Trophoblast cell (in vitro differentiated cells and primary cell): ENCODE data around the gene ABTB2.

ENCODE experiments used
- DNase-seq, 2 donors: peaks; one replicate each; pipeline ENCODE4 v3.0.0-alpha.2; 2016
- H2AFZ ChIP-seq: 2 replicates; pipeline ENCODE4 v1.6.1; 2013; ENCODE audit warnings: low read length, moderate library complexity, mild to moderate bottlenecking; ENCODE audit not compliant: insufficient read depth, poor library complexity
- H2AK5ac ChIP-seq: 2 replicates; pipeline ENCODE4 v1.6.1; 2013; ENCODE audit warnings: mild to moderate bottlenecking, low read length
- H2BK120ac ChIP-seq: 2 replicates; pipeline ENCODE4 v1.6.1; 2013; ENCODE audit warnings: low read length, mild to moderate bottlenecking, moderate library complexity; ENCODE audit not compliant: insufficient read depth, poor library complexity
- H2BK12ac ChIP-seq: 2 replicates; pipeline ENCODE4 v1.6.1; 2013; ENCODE audit warnings: mild to moderate bottlenecking, low read length, moderate library complexity
- H2BK5ac ChIP-seq: 2 replicates; pipeline ENCODE4 v1.6.1; 2013; ENCODE audit warnings: low read length, low read depth, moderate library complexity, mild to moderate bottlenecking; ENCODE audit not compliant: poor library complexity
- H3K14ac ChIP-seq: 2 replicates; pipeline ENCODE4 v1.6.1; 2013; ENCODE audit warnings: mild to moderate bottlenecking, low read length
- H3K18ac ChIP-seq: 2 replicates; pipeline ENCODE4 v1.6.1; 2013; ENCODE audit warnings: mild to moderate bottlenecking, low read length
- H3K23ac ChIP-seq: 2 replicates; pipeline ENCODE4 v1.6.1; 2013; ENCODE audit warnings: low read length
- H3K27ac ChIP-seq: 2 replicates; pipeline ENCODE4 v1.5.1; 2013; ENCODE audit warnings: low read depth, mild to moderate bottlenecking, inconsistent platforms, low read length, moderate library complexity
- H3K27me3 ChIP-seq: 2 replicates; pipeline ENCODE4 v1.6.1; 2013; ENCODE audit warnings: inconsistent platforms, mild to moderate bottlenecking, low read length, moderate library complexity; ENCODE audit not compliant: insufficient read depth
- H3K36me3 ChIP-seq, 2 experiments: 1 replicate in 1 of 2; 2 replicates in 1 of 2; pipeline ENCODE4 v1.6.1; 2013; ENCODE audit warnings: low read length in 2 of 2, mild to moderate bottlenecking in 2 of 2, moderate library complexity in 1 of 2; ENCODE audit not compliant: insufficient read depth in 2 of 2, control insufficient read depth in 1 of 2
- H3K4ac ChIP-seq: 2 replicates; pipeline ENCODE4 v1.6.1; 2013; ENCODE audit warnings: low read depth, mild to moderate bottlenecking, low read length, moderate library complexity
- H3K4me1 ChIP-seq, 2 experiments: 1 replicate in 1 of 2; 2 replicates in 1 of 2; pipeline ENCODE4 v1.6.1; 2013; ENCODE audit warnings: low read length in 2 of 2, mild to moderate bottlenecking in 2 of 2, moderate library complexity in 1 of 2; ENCODE audit not compliant: insufficient read depth in 2 of 2, control insufficient read depth in 1 of 2
- H3K4me2 ChIP-seq: 2 replicates; pipeline ENCODE4 v1.6.1; 2013; ENCODE audit warnings: inconsistent platforms, mild to moderate bottlenecking, low read length, moderate library complexity
- H3K4me3 ChIP-seq: 2 replicates; pipeline ENCODE4 v1.5.1; 2013; ENCODE audit warnings: mild to moderate bottlenecking, low read depth, low read length, inconsistent platforms
- H3K79me1 ChIP-seq: one replicate; pipeline ENCODE4 v1.6.1; 2013; ENCODE audit warnings: low read length
- H3K79me2 ChIP-seq: 2 replicates; pipeline ENCODE4 v1.6.1; 2013; ENCODE audit warnings: low read length, mild to moderate bottlenecking; ENCODE audit not compliant: control insufficient read depth, insufficient read depth, poor library complexity
- H3K9ac ChIP-seq: 2 replicates; pipeline ENCODE4 v1.6.1; 2013; ENCODE audit warnings: mild to moderate bottlenecking, low read length
- H3K9me3 ChIP-seq: 2 replicates; pipeline ENCODE4 v1.6.1; 2013; ENCODE audit warnings: low read depth, mild to moderate bottlenecking, control low read depth, inconsistent platforms, low read length; ENCODE audit not compliant: insufficient read depth
- H4K12ac ChIP-seq: 2 replicates; pipeline ENCODE4 v1.6.1; 2013; ENCODE audit warnings: low read depth, mild to moderate bottlenecking, low read length, moderate library complexity
- H4K8ac ChIP-seq: 2 replicates; pipeline ENCODE4 v1.6.1; 2013; ENCODE audit warnings: low read depth, mild to moderate bottlenecking, low read length, moderate library complexity
- H4K91ac ChIP-seq: one replicate; pipeline ENCODE4 v1.6.1; 2013; ENCODE audit warnings: low read depth, mild to moderate bottlenecking, low read length, moderate library complexity
- WGBS: extraction: QIAGEN DNeasy Blood & Tissue Kit; methylation state at CpG from one replicate; pipeline ENCODE4 v1.1.7; 2013; ENCODE audit warnings: missing lambda C conversion rate; ENCODE audit not compliant: insufficient read length, insufficient coverage; ENCODE audit errors: extremely low coverage; 5-methylcytosine and 5-hydroxymethylcytosine counted together

Gene ABTB2

DNA sequence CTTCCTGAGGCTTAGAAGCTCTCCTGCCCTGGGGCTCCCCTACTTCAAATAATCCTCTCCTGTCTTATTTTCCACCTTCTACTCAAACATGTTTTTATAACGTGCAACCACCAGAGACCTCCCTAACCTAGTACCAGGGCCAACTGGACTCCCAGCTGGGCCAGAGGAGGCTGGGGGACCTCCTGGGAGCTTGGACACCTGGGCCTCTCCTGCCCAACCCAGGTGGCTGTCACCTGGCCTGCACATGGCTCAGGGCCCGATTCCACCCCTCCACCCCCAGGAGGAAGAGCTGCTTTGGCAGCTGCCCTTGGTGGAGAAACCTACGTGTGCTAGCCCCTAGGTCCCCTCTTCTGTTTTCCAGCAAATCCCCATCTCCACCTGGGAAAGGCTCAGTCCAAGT is 105.2 kb downstream of the ABTB2 start:
- Histone ChIP-seq H3K4ac (no peak overlapping the region), H3K27me3 (no peaks in the 10 kb centered on the region), H2BK120ac (no peak overlapping the region), H3K18ac (no peak overlapping the region), H2BK5ac (no peak overlapping the region), H3K9ac (no peak overlapping the region), H4K91ac (no peak overlapping the region), H2AK5ac (peak overlapping the region; percentile 35), H2BK12ac (no peak overlapping the region), H2AFZ (no peak overlapping the region), H3K14ac (no peak overlapping the region), H4K8ac (no peak overlapping the region), H3K27ac (no peak overlapping the region), H4K12ac (no peak overlapping the region), H3K79me2 (no peaks in the 10 kb centered on the region), H3K36me3 (no peaks in the 10 kb centered on the region), H3K4me2 (no peak overlapping the region), H3K79me1 (no peaks in the 10 kb centered on the region), H3K23ac (no peak overlapping the region), H3K4me1 (peaks cover 4 to 9% of the 10 kb centered on the region in 2 experiments), H3K9me3 (no peaks in the 10 kb centered on the region), H3K4me3 (no peak overlapping the region)
- no peak for DNase-seq
- no CpG with 5 or more reads among the region's 3 CpGs for WGBS

DNA sequence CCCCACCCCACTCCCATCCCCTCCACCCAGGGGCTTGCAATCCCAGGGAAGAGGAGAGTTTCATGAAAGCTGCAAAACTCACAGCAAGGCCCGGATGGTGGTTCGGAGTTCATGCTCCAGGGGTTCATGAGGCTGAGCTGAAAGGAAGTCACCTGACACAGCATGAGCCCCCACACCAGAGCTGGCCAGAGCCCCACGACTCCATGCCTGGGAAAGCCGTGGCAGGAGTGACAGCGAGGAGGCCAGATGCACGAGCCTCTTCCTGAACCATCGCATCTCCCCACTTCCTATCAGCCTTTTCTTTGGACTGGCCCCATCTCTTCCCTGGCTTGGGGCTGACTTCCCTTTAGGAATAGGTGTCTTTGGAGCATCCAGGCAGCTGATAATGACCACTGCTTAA is 105.8 kb downstream of the ABTB2 start:
- Histone ChIP-seq H3K23ac (no peak overlapping the region), H3K4ac (no peak overlapping the region), H3K4me3 (no peak overlapping the region), H3K4me1 (peaks cover 4 to 9% of the 10 kb centered on the region in 2 experiments), H3K27ac (no peak overlapping the region), H2BK5ac (no peak overlapping the region), H2BK12ac (no peak overlapping the region), H3K18ac (no peak overlapping the region), H4K8ac (no peak overlapping the region), H4K12ac (no peak overlapping the region), H3K79me1 (no peaks in the 10 kb centered on the region), H4K91ac (no peak overlapping the region), H3K36me3 (no peaks in the 10 kb centered on the region), H3K14ac (no peak overlapping the region), H2AFZ (no peak overlapping the region), H3K4me2 (no peak overlapping the region), H2BK120ac (no peak overlapping the region), H2AK5ac (no peak overlapping the region), H3K9ac (no peak overlapping the region), H3K79me2 (no peaks in the 10 kb centered on the region), H3K9me3 (no peaks in the 10 kb centered on the region), H3K27me3 (no peaks in the 10 kb centered on the region)
- no peak for DNase-seq
- no CpG with 5 or more reads among the region's 7 CpGs for WGBS

- no CpG with 5 or more reads among the region's 3 CpGs for WGBS
These were observed 106.2 kb downstream of the ABTB2 start for GRCh38 chr11:34251589-34251980.

DNA sequence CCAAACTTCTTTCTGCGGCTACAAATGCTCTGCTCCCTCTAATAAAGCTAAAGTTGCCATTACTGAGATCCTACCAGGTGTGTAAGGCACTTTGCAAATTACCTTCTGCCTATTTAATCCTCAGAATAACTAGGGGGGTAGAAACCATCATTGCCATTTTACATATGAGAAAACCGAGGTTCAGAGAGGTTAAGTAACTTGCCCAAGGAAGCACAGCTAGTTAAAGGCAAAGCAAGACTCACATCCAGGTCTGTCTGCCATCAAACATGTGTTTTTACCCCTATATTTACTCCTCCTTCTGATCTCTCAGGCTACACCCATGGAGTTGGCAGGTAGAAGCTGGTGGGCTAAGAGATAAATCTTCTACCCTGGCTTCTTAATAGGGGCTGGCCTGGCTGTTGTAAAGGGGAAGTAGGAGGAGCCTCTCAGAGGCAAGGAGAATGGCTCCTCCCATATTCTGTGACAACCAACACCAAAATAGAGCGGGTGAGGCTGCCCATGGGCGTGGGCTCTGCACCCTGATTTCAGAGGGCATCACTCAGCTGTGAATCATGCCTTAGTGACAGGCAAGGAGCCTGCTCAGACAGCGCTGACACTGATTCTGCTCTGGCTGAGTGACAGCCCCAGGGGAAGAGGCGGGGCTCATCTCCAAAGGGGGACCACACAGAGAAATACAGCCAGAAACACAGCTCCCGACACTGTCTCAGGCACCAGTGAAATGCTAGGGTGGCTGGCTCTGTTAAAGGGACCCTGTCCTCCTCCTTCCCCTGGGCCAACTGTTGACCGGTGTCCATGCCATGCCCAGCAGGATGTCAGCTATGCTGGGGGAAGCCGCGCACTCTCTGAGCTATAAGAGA is 106.8 kb downstream of the ABTB2 start:
- Histone ChIP-seq H3K23ac (no peak overlapping the region), H3K14ac (no peak overlapping the region), H3K4ac (no peak overlapping the region), H3K4me2 (peak overlapping the region; percentile 17), H3K27me3 (no peaks in the 10 kb centered on the region), H4K12ac (no peak overlapping the region), H2BK5ac (no peak overlapping the region), H2BK120ac (no peak overlapping the region), H3K18ac (no peak overlapping the region), H3K36me3 (no peaks in the 10 kb centered on the region), H3K79me1 (no peaks in the 10 kb centered on the region), H2AFZ (peak overlapping the region; percentile 42), H3K4me3 (no peak overlapping the region), H3K4me1 (peaks cover 4 to 9% of the 10 kb centered on the region in 2 experiments), H3K27ac (no peak overlapping the region), H3K79me2 (no peaks in the 10 kb centered on the region), H4K8ac (no peak overlapping the region), H3K9me3 (no peaks in the 10 kb centered on the region), H2BK12ac (no peak overlapping the region), H2AK5ac (no peak overlapping the region), H3K9ac (no peak overlapping the region), H4K91ac (no peak overlapping the region)
- peak; percentile 50 for DNase-seq
- WGBS, result no CpG with 5 or more reads among the region's 10 CpGs

More at GRCh38 chr11:34251589-34251980, 106.2 kb downstream of the ABTB2 start:
- no peak overlapping the region for H4K8ac ChIP-seq
- no peak overlapping the region for H2AFZ ChIP-seq
- DNase-seq, result peak in 1 of 2 donors; percentile 28
- H3K4ac ChIP-seq, result no peak overlapping the region
- H3K36me3 ChIP-seq, result no peaks in the 10 kb centered on the region
- no peak overlapping the region for H3K4me3 ChIP-seq
- H3K14ac ChIP-seq, result no peak overlapping the region
- H3K4me1 ChIP-seq, result peaks cover 4 to 9% of the 10 kb centered on the region in 2 experiments
- H2AK5ac ChIP-seq, result no peak overlapping the region
- no peak overlapping the region for H3K9ac ChIP-seq
- H4K12ac ChIP-seq, result no peak overlapping the region
- no peak overlapping the region for H3K23ac ChIP-seq
- H2BK12ac ChIP-seq, result no peak overlapping the region
- H3K27me3 ChIP-seq, result no peaks in the 10 kb centered on the region
- H3K79me1 ChIP-seq, result no peaks in the 10 kb centered on the region
- no peak overlapping the region for H4K91ac ChIP-seq
- H3K9me3 ChIP-seq, result no peaks in the 10 kb centered on the region
- no peak overlapping the region for H2BK120ac ChIP-seq
- H3K27ac ChIP-seq, result no peak overlapping the region
- no peak overlapping the region for H3K18ac ChIP-seq
- H2BK5ac ChIP-seq, result no peak overlapping the region
- no peaks in the 10 kb centered on the region for H3K79me2 ChIP-seq
- H3K4me2 ChIP-seq, result peak overlapping the region; percentile 17
